ENCODE measurements around the gene HAGHL. TPM values are rescaled to one million over a fixed set of nuclear protein-coding genes. Genes with fewer than 3 reads are reported as not detected.

HAGHL gene
- total and polyA plus RNA-seq, 2 of the 8 experiments (the other 6 are each of a cell fraction or from before 2014, with no cell fraction given): 26.6 to 26.9 TPM

- TF ChIP-seq SUZ12 (IDR thresholded peaks at IDR 0.05; ENCODE audit: low read length) (no peak), CTBP2 (IDR thresholded peaks at IDR 0.05; ENCODE audit: borderline replicate concordance, insufficient read depth, insufficient read length, low read length) (no peak), ATF2 (IDR thresholded peaks at IDR 0.05; ENCODE audit: low read length) (no peak), TAF1 (IDR thresholded peaks at IDR 0.05; ENCODE audit: low read depth, low read length) (no peak)
Measured at GRCh38 chr16:693766-694165, 33.1 kb upstream of the HAGHL start (continued).

Data from H1 (cell line).